ENCODE measurements around the gene ZNF529.

Gene ZNF529

DNA sequence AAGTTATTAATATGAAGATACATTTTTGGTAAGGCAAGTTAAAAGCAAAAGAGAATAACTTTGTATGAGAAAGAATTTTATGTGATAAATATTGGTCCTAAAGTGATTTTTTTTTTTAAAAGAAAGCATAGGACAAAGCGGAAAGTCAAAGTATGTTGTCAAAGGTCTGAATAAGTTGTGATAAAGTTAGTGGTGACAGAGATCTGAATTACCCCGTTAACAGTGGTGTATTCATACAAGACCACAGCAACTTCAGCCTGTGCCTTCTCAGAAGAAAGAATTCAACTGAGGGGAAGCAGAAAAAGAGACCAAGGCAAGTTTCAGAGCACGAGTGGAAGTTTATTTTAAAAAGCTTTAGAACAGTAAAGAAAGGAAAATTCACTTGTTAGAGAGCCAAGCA, 64.8 kb downstream of the ZNF529 start:
- DNase-seq (ENCODE audit: low spot score), result no peak

DNA sequence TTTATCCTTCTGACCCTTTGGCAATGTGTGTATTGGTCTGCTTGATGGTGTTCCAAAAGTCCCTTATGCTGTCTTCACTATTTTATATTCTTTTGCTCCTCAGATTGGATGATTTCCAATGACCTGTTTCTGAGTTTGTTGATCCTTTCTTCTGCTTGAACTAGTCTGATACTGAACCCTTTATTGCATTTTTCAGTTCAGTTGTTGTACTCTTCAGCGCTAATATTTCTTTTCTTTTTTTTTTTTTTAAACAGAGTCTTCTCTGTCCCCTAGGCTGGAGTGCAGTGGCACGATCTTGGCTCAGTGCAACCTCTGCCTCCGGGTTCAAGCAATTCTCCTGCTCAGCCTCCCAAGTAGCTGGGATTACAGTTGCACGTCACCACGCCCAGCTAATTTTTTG, 71.1 kb downstream of the ZNF529 start:
- no peak for DNase-seq (ENCODE audit: low spot score)

DNA sequence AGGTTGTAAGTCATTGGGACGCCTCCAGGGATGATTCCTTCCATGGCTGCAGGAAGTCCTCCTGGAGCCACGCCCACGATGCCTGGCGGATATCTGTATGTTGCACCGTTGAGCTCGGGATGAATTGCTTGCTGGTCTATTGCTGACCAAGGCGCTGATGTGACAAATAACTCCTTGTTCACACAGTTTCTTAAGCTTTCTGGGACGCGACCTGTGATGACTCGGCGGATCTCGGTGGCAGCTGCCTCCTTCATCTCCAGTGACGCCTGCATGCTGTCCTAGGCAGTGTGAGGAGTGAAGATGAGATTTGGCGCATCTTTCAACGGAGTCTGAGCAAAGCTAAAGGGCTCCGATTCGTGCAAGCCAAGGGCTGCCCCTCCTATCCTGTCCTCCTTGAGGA, 76.1 kb downstream of the ZNF529 start:
- no peak for DNase-seq (ENCODE audit: low spot score)
